Measurements from ENCODE around the gene TMEM266.

TMEM266 gene

DNA sequence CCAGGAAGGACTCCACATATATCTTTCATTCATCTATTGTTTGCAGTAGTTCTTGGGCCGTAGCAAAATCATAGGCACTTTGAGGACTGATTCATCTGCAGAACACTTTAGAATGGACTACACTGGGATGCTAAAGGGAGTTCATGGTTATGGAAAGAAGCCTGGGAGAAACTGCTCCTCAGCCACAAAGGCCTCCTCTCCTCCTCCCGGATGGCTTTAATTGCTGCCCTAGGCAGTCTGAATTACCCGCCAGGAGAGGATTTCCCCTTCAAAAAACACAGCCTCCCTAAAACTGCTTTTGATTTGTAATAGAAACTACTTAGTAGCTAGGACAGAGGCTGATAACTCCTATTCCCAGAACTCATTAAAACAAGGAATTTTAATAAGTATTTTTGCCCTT, 4.6 kb downstream of the TMEM266 start:
- H3K27me3 ChIP-seq = peaks cover 25% of the 10 kb centered on the region
- no peaks in the 10 kb centered on the region for H3K9me3 ChIP-seq
- no peak overlapping the region for H3K4me3 ChIP-seq
- H3K27ac ChIP-seq = no peak overlapping the region
- no peak overlapping the region for H3K9ac ChIP-seq
- peaks cover 9% of the 10 kb centered on the region for H3K4me1 ChIP-seq
- no peak for TF ChIP-seq Cebpa-rat (IDR thresholded peaks at IDR 0.05)
- H3K36me3 ChIP-seq = no peaks in the 10 kb centered on the region
- H3K4me2 ChIP-seq = no peak overlapping the region
- peaks cover 16% of the 10 kb centered on the region; the same call in 1 of the 2 replicates for H4K20me1 ChIP-seq

DNA sequence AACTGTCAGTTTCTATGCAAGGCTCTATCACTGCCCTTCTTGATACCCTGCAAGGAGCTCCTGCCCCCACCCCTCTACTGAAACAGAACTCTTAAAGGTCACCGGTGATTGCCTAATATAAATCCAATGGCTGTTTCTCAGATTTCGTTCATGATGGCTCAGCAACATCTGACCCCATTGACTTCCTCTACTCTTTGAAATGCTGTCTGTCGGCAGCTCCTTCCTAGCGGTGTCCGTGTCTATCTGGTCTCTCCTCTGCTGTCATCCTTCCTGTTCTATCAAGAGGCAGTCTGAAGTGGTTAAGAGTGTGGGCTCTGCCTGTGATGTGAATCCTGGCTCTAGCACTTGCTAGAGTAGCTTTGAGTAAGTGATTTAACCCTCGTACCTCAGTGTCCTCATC, 5.5 kb downstream of the TMEM266 start:
- TF ChIP-seq Cebpa-rat (IDR thresholded peaks at IDR 0.05) = no peak
- Histone ChIP-seq H3K4me1 (peaks cover 5% of the 10 kb centered on the region), H3K9me3 (no peaks in the 10 kb centered on the region), H4K20me1 (peaks cover 13% of the 10 kb centered on the region; the same call in 1 of the 2 replicates), H3K4me2 (no peak overlapping the region), H3K27ac (no peak overlapping the region), H3K4me3 (no peak overlapping the region), H3K36me3 (no peaks in the 10 kb centered on the region), H3K27me3 (peaks cover 17% of the 10 kb centered on the region), H3K9ac (no peak overlapping the region)

DNA sequence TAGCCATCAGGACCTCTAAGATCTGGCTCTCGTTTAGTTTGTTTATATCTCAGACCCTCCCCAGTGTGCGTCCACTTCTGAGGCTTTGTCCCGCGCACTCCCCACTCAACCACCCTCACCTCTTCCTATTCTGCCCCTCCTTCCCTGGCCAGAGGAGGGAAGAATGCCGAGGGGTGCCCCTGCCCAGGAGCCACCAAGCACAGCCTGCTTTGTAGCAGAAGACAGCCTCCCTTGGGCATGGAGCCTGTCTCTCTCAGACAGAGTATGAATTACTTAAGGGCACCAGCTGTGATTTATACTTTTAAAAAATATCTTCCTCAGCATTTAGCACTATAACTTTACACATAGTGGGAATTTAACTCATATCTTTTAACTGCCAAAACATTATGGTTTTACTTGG, 6.0 kb downstream of the TMEM266 start:
- Histone ChIP-seq H3K27me3 (peaks cover 12% of the 10 kb centered on the region), H3K9ac (no peak overlapping the region), H4K20me1 (peaks cover 7% of the 10 kb centered on the region; the same call in 1 of the 2 replicates), H3K4me1 (no peaks in the 10 kb centered on the region), H3K27ac (no peak overlapping the region), H3K4me2 (no peak overlapping the region), H3K36me3 (no peaks in the 10 kb centered on the region), H3K4me3 (no peak overlapping the region), H3K9me3 (no peaks in the 10 kb centered on the region)
- TF ChIP-seq Cebpa-rat (IDR thresholded peaks at IDR 0.05) = no peak

DNA sequence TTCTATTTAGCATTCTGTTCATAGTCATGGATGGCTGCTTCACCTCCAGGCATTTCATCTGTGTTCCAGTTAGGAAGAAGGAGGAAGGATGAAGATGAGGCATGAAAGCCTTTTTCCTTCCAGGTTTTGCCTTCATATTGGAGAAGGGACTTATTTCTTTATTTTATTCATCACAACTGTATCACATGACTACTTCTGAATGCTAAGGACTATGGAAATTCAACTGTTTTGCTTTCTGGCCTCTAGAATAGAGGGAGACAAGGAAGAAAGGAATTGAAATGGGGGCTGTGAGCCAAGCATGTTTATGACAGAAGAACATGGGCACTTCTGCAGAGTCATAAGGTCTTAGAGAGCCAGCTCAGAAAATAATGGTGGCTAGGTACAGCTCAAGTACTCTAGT, 10.4 kb downstream of the TMEM266 start:
- no peak overlapping the region for H3K9ac ChIP-seq
- H3K4me2 ChIP-seq = no peak overlapping the region
- no peak for TF ChIP-seq Cebpa-rat (IDR thresholded peaks at IDR 0.05)
- peaks cover 3% of the 10 kb centered on the region; the same call in 1 of the 2 replicates for H3K27me3 ChIP-seq
- no peak overlapping the region for H3K27ac ChIP-seq
- H3K4me1 ChIP-seq = no peaks in the 10 kb centered on the region
- no peak overlapping the region for H3K4me3 ChIP-seq
- no peaks in the 10 kb centered on the region for H3K9me3 ChIP-seq
- H4K20me1 ChIP-seq = no peaks in the 10 kb centered on the region
- H3K36me3 ChIP-seq = no peaks in the 10 kb centered on the region

DNA sequence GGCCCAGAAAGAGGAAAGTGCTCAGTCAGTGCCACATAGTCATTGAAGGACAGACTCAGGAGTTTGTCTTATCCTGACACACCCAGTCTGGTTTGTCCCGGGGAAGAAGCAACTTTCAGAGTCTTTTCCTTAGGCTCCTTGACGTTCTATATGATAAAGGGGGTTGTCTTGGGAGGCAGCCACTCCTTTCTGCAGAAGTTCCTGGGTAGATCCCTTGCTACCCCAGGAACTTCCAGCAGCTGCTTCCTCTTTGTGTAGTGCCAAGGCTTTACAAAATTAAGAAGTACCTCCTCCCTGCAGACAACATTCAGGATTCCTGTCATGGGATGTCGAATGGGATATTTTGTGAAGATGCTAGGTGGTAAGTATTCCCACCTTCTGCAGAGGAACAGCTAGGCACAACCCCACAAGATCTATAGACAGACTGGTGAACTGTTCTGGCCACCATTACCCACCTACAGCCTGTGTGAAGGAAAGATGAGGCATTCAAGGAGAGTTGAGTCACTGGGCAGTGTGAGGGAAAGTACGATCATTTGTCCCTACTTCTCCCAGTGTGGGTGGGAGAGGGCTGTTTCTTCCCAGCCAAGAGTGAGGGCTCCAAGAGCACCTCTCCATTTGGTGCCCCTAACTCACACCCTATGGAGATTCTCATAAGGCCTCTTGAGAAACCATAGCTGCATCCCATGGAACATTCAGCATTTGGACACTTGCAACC, 11.3 kb downstream of the TMEM266 start:
- TF ChIP-seq Cebpa-rat (IDR thresholded peaks at IDR 0.05) = no peak
- no peaks in the 10 kb centered on the region for H3K9me3 ChIP-seq
- no peak overlapping the region for H3K4me3 ChIP-seq
- no peak overlapping the region for H3K27ac ChIP-seq
- H4K20me1 ChIP-seq = no peaks in the 10 kb centered on the region
- no peak overlapping the region for H3K9ac ChIP-seq
- H3K4me1 ChIP-seq = no peaks in the 10 kb centered on the region
- no peak overlapping the region for H3K4me2 ChIP-seq
- no peaks in the 10 kb centered on the region for H3K36me3 ChIP-seq
- no peaks in the 10 kb centered on the region for H3K27me3 ChIP-seq

DNA sequence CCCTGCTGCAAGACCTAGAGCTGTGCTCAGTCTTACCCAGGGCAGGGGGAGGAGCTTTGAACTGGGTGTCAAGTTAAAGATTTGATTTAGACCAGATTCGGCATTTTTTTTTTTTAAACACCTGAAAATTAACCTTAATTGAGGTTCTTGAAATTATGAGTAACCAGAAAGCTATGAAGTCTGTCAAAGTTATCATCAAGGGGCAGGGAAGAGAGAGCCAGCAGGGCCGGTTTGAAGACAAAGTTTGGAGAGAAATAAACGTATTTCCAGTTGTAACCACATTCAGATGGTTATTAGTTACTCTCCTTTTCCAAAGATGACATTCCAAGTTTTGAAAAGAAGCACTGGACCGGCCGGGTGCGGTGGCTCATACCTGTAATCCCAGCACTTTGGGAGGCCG, 12.0 kb downstream of the TMEM266 start:
- H3K4me2 ChIP-seq = no peak overlapping the region
- no peak for TF ChIP-seq Cebpa-rat (IDR thresholded peaks at IDR 0.05)
- H3K36me3 ChIP-seq = no peaks in the 10 kb centered on the region
- H3K9ac ChIP-seq = no peak overlapping the region
- H3K27me3 ChIP-seq = no peaks in the 10 kb centered on the region
- no peaks in the 10 kb centered on the region for H3K9me3 ChIP-seq
- H3K4me1 ChIP-seq = no peaks in the 10 kb centered on the region
- H3K27ac ChIP-seq = no peak overlapping the region
- H4K20me1 ChIP-seq = no peaks in the 10 kb centered on the region
- no peak overlapping the region for H3K4me3 ChIP-seq

DNA sequence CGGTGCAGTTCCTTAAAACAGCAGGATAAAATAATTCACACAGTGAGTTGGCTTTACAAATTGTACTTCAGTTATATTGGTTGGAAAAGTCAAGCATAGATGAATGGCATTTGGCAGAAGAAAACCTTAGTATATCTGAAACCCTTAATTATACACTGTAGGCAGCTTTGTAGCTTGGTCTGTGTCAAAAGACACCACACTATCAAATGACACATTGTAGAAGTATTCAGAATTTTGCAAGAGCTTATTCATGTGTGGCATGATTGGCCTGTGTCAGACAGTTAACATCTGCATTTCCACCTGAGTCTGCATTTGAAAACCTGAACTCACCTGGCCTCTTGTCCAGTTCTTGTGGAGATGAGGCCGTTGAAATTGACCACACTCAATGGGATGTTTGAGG, 13.8 kb downstream of the TMEM266 start:
- no peak overlapping the region for H3K9ac ChIP-seq
- H4K20me1 ChIP-seq = no peaks in the 10 kb centered on the region
- no peak overlapping the region for H3K4me3 ChIP-seq
- no peaks in the 10 kb centered on the region for H3K27me3 ChIP-seq
- no peaks in the 10 kb centered on the region for H3K9me3 ChIP-seq
- no peak overlapping the region for H3K27ac ChIP-seq
- H3K4me1 ChIP-seq = peaks cover 4% of the 10 kb centered on the region; the same call in 1 of the 2 replicates
- TF ChIP-seq Cebpa-rat (IDR thresholded peaks at IDR 0.05) = no peak
- H3K36me3 ChIP-seq = no peaks in the 10 kb centered on the region
- H3K4me2 ChIP-seq = no peak overlapping the region

DNA sequence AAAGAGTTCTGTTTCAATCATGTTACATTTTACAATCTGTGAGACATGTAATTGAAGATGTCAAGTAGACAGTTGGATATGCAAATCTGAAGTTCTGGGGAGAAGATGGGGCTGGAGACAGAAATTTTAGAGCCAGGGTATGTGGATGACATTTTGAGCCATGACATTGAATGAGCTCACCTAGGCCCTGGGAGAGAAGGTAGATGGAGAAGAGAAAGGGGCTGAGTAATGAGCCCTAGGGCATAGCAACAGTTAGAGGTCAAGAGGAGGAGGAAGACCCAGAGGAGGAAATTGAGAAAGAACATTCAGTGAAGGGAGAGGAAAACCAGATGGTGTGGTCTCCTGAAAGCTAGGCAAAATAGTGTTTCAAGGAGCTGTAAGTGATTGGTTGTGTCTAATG, 15.3 kb downstream of the TMEM266 start:
- H3K4me3 ChIP-seq = no peak overlapping the region
- H3K36me3 ChIP-seq = no peaks in the 10 kb centered on the region
- no peaks in the 10 kb centered on the region for H4K20me1 ChIP-seq
- no peak overlapping the region for H3K27ac ChIP-seq
- H3K9me3 ChIP-seq = no peaks in the 10 kb centered on the region
- H3K4me2 ChIP-seq = no peak overlapping the region
- no peaks in the 10 kb centered on the region for H3K27me3 ChIP-seq
- H3K4me1 ChIP-seq = peaks cover 8% of the 10 kb centered on the region; the same call in 1 of the 2 replicates
- no peak overlapping the region for H3K9ac ChIP-seq
- TF ChIP-seq Cebpa-rat (IDR thresholded peaks at IDR 0.05) = no peak

DNA sequence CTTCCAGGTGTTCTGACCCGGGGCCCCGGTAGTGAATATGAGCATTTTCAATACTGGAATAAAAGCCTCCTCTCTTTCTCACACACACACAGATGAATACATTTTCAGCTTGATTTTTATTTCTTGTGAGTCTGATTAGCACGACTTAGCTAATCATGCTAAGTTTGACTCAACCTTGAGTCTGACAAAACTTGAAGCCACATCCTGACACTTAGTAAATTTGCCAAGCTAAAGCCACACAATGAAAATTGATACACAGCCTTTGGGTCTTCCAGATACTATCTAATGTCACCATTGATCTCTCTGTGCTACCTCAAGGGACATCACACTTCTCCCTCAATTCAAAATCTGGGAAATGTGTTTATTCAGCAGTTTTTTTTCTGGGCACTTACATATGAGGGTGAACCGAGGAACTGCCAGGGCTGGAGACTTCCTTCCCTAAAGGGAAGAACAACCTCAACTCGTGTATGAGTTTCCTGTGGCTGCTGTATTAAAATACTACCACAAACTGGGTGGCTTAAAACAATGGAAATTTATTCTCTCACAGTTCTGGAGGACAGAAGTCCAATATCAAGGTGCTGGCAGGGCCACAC, 18.6 kb downstream of the TMEM266 start:
- peaks cover 8% of the 10 kb centered on the region; the same call in 1 of the 2 replicates for H3K4me1 ChIP-seq
- H3K27me3 ChIP-seq = no peaks in the 10 kb centered on the region
- H3K4me2 ChIP-seq = peak overlapping the region; percentile 31; the same call in 1 of the 2 replicates
- H3K27ac ChIP-seq = no peak overlapping the region
- no peaks in the 10 kb centered on the region for H3K36me3 ChIP-seq
- no peaks in the 10 kb centered on the region for H4K20me1 ChIP-seq
- no peak for TF ChIP-seq Cebpa-rat (IDR thresholded peaks at IDR 0.05)
- no peak overlapping the region for H3K4me3 ChIP-seq
- H3K9ac ChIP-seq = no peak overlapping the region
- H3K9me3 ChIP-seq = no peaks in the 10 kb centered on the region

DNA sequence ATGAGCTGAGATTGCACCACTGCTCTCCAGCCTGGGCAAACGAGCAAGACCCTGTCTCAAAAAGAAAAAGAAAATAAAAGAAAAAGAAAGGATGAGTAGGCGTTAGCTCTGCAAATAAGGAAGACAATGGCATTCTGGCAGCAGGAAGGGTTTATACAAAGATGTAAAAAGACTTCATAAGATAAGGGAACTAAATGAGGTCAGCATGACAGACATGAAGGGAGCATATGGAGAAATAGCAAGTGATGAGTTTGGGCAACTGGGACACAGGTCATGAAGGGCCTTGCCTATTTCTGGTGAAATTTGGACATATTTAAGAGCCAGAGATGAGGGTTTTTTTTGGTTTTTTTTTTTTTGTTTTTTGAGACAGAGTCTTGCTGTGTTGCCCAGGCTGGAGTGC, 24.5 kb downstream of the TMEM266 start:
- Histone ChIP-seq H3K4me1 (no peaks in the 10 kb centered on the region), H4K20me1 (no peaks in the 10 kb centered on the region), H3K36me3 (no peaks in the 10 kb centered on the region), H3K9ac (no peak overlapping the region), H3K9me3 (no peaks in the 10 kb centered on the region), H3K27me3 (no peaks in the 10 kb centered on the region), H3K27ac (no peak overlapping the region), H3K4me2 (no peak overlapping the region), H3K4me3 (no peak overlapping the region)
- TF ChIP-seq Cebpa-rat (IDR thresholded peaks at IDR 0.05) = no peak

Data from BLaER1 (cell line).